WI38 (cell line): ENCODE measurements around the gene BIRC5.

ENCODE experiments used
- H3K4me3 ChIP-seq: 2 replicates; pipeline ENCODE4 v1.5.1; 2011; ENCODE audit warnings: low read depth, mild to moderate bottlenecking, control low read depth, low read length
- TF ChIP-seq, protein P1 (sequence below): IDR thresholded peaks from 2 replicates; pipeline ENCODE4 v1.5.1; 2012; ENCODE audit warnings: low read depth, mild to moderate bottlenecking, control low read depth, low read length

Gene BIRC5

DNA sequence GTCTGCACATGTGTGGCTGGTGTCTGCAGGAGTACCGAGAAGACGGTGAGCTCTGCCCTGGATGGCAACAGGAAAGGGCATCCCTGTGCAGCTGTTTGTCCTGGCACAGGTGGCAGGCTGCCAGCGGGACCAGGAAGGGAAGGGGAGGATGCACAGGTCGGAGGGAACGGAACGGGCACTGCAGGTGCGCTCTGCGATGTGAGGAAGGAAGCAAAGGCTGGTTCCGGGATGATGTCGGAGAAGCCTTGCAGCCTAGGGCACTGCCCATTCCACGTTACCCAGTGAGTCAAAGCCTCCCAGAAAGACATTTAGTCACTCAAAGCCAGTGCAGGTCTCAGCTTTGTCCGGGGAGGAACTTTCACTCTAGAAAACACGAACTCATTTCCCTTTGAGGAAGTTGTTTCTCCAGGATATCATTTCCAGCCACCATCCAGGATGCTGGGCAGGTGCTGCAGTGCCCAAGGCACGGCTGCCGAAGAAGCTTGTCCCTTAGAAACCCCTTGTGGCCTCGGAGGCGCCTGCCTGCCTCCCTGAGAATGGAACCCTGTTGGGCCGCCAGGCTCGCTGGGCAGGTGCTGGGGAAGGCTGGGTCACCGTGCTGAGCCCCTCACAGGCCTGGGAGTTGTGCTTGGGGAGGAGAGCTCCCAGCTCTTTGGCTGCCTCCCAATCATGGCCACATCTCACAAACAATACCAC lies 12.9 kb downstream of the BIRC5 start:
- no peak overlapping the region for H3K4me3 ChIP-seq
- TF ChIP-seq, protein P1, sequence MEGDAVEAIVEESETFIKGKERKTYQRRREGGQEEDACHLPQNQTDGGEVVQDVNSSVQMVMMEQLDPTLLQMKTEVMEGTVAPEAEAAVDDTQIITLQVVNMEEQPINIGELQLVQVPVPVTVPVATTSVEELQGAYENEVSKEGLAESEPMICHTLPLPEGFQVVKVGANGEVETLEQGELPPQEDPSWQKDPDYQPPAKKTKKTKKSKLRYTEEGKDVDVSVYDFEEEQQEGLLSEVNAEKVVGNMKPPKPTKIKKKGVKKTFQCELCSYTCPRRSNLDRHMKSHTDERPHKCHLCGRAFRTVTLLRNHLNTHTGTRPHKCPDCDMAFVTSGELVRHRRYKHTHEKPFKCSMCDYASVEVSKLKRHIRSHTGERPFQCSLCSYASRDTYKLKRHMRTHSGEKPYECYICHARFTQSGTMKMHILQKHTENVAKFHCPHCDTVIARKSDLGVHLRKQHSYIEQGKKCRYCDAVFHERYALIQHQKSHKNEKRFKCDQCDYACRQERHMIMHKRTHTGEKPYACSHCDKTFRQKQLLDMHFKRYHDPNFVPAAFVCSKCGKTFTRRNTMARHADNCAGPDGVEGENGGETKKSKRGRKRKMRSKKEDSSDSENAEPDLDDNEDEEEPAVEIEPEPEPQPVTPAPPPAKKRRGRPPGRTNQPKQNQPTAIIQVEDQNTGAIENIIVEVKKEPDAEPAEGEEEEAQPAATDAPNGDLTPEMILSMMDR = no peak

DNA sequence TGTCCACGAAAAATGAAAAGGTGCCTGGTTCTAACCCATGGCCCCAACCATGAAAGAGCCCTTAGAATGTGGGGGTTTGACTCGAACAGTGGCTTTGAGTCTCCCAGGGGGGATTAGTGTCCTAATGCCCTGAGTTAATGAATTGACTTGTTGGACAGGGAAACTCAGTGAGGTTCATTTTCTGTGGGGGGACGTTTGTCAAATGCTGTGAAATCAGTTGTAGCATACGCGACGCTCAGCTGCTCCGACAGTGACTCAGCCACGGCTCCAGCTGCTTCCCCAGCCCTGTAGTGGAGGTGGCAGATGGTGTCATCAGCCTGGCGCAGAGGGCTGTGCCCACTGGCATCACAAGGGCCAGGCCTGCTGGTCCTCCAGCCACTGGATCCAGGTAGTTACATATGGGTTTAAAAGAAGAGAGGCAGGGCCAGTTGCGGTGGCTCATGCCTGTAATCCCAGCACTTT lies 13.4 kb downstream of the BIRC5 start:
- TF ChIP-seq, protein P1 = no peak
- H3K4me3 ChIP-seq = no peak overlapping the region

DNA sequence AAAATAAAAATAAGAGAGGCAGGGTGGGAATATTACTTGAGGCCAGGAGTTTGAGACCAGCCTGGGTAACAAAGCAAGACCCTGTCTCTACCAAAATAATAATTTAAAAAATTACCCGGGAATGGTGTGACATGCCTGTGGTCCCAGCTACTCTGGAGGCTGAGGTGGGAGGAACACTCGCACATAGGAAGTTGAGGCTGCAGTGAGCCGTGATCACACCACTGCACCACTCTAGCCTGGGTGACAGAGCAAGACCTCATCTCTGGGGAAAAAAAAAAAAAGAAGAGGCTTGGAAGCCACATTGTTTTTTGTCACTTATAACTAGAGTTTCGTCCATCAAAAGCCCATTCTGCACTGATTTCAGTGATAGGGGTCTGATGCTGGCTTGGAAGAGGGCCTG lies 14.1 kb downstream of the BIRC5 start:
- H3K4me3 ChIP-seq = no peak overlapping the region
- TF ChIP-seq, protein P1 = no peak

DNA sequence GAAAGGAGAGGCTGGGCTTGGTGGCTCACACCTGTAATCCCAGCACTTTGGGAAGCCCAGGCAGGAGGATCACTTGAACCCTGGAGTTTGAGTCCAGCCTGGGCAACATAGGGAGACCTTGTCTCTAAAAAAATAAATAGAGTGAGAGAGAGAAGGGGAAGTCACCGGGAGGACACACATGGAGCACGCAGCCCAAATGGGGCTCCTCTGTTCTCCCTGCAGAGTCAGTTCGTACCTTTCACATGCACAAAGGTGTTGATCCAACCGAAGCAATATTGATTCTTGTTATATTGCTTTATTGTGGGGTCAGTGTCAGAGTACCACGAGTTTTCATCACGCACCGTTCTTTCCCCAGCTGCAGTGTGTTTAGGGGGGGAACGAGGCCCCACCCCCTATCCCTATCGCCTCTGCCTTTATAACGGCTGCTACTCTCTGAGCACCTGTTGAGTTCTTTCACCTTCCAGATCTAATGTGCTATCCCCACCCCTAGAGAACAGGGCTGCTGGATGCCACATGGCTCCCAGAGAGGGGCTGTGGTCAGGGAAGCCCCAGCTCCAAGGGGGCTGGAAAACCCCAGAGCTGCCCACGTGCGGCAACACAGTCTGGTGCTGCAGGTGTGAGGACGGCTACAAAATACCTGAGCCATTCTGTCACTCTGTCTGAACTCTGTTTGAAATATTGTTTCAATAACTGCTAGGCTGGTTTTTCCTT lies 16.4 kb downstream of the BIRC5 start:
- TF ChIP-seq, protein P1 = no peak

DNA sequence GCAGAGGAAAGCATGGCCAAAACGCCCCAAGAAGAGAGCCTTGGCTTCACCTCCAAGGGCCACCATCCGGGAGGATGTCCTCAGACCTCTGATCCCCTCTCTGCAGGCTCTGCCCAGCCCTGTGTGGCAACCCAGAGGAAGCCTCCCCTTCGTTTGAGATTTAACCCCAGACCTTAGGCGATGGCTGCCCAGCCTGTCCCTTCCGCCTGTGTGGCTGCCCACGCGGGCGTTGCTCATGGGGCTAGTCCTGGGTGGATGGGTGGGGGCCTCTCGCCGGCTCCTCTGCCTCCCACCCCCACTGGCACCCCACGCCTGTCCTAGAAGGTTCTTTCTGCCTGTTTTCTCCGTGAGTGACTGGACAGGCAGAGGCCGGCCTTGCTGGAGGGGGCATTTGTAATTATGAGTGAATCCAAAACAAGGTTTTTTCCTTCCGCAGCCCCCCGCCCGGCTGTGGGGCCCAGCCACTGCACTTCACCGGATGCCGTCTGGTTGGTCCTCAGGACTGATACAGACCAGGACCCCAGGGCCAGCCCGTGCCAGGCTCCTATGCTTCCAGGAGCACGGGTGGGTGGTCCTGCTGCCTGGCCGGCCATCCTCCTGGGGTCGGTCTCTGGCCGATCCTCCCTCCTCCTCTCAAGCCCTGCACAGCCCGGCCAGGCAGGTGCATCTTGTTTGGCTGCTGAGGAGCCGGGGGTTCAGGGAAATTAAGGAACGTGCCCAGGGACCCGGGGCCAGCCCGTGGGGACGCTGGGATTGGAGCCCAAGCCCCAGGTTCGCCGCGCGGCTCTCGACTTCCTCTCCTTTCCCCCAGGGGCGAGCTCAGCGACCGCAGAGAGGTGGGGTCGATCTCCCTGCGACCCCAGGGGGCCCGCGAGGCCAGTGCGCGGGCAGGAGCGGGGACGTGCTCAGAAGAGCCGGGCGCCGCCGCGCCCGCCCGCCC lies 17.2 kb downstream of the BIRC5 start, which contains the start of gene TMEM235:
TSS of gene TMEM235 (plus strand) at position 636 of the 940 bp plus-strand sequence. CDS start 393 bp downstream, outside the sequence.
- TF ChIP-seq, protein P1 = no peak
- H3K4me3 ChIP-seq = no peak within 1 kb of the TSS

More for the DNA sequence above, 16.4 kb downstream of the BIRC5 start:
- no peak overlapping the region for H3K4me3 ChIP-seq

DNA sequence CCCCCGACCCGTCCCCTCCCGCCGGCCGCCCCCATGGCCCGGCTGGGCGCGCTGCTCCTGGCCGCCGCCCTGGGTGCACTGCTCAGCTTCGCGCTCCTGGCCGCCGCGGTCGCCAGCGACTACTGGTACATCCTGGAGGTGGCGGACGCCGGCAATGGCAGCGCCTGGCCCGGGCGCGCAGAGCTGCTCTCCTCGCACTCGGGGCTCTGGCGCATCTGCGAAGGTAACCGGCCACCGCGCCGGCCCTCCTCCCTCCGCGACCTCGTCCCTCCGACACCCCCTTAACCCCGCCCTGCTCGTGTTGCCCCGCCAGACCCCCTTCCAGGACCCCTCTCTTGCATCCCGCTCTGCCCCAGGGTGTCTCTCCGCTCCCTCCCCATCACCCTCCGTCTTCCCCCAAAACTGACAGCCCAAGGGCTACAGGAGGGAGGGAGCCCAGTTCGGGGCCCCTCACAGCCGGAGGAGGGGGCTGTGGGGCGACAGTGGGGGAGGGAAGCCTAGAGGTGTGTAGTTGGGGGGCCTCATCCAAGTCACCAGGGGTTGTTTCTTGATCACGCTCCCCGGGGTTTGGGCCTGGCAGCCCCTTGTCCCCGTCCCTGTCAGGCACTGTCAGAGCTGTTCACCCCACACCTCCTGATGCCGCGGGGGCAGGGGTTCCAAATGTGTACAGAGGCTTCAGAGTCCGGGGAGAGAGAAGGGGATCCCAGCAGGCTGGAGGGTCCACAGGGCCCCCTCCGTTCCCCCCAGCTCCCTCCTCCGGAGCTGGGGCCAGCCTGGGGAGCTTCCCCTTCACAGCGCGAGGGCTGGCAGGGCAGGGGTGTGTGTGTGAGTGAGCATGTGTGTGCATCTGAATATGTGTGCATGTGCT lies 18.2 kb downstream of the BIRC5 start:
- H3K4me3 ChIP-seq = no peak overlapping the region
- TF ChIP-seq, protein P1 = no peak
